GM12878 (cell line): ENCODE results near the gene FBN2. TPM values are rescaled to one million over a fixed set of nuclear protein-coding genes. Genes with fewer than 3 reads are reported as not detected.

ENCODE experiments used
- ATAC-seq: fragments of 200-7000 bp; cut with Tn5 transposase; 3 replicates; pipeline ENCODE4 v1.9.1; 2020; ENCODE audit warnings: mild to moderate bottlenecking, moderate library complexity
- BruUV-seq: library from RNA; stranded (reverse); fragments of 400-500 nt; replicated peaks from 2 replicates; lab custom pipeline; 2021; lab: Mats Ljungman, UMichigan
- CTCF ChIA-PET: fragments of 300-600 bp; sonication (Branson Sonifier 250); formaldehyde crosslinking; extraction: SDS; loops from one replicate; lab custom pipeline; 2021; ENCODE audit warnings: inconsistent platforms; lab: Yijun Ruan, JAX
- POLR2A ChIA-PET: fragments of 350-600 bp; formaldehyde crosslinking; extraction: SDS; loops from one replicate; lab custom pipeline; 2021; ENCODE audit warnings: inconsistent platforms; lab: Charles Lee
- RAD21 ChIA-PET: fragments of 300-600 bp; sonication (Branson Sonifier 250); formaldehyde crosslinking; loops from one replicate; lab custom pipeline; 2023; ENCODE audit warnings: antibody characterized with exemption; ENCODE audit not compliant: unreplicated experiment; lab: Charles Lee
- SMC1A ChIA-PET: fragments of 300-600 bp; sonication (Branson Sonifier 250); formaldehyde crosslinking; loops from one replicate; lab custom pipeline; 2023; ENCODE audit not compliant: unreplicated experiment, uncharacterized antibody; lab: Charles Lee
- DNase-seq: peaks from one replicate; pipeline ENCODE4 v3.0.0-alpha.2; 2011; ENCODE audit warnings: low read depth, low spot score
- FAIRE-seq: peaks from 3 replicates; lab custom pipeline; 2011; peaks lifted over from hg19 to GRCh38; lab: Jason Lieb, UNC
- H2AFZ ChIP-seq: 2 replicates; pipeline ENCODE4 v1.6.0; 2011; ENCODE audit warnings: low read depth, low read length, control low read depth; ENCODE audit not compliant: control insufficient read depth
- H3K27ac ChIP-seq: 2 replicates; pipeline ENCODE4 v1.5.1; 2011; ENCODE audit warnings: control low read depth; ENCODE audit not compliant: control insufficient read depth, insufficient read depth
- H3K27me3 ChIP-seq, 2 experiments: replicated peaks in 1 of 2; 2 replicates each; pipeline versions ENCODE4 v1.6.0 to v1.6.1; 2011; ENCODE audit warnings: low read length in 1 of 2; ENCODE audit not compliant: control insufficient read depth in 2 of 2, insufficient read depth in 2 of 2
- H3K36me3 ChIP-seq, 2 experiments: 2 replicates each; pipeline ENCODE4 v1.5.1; 2011; ENCODE audit warnings: low read length in 1 of 2; ENCODE audit not compliant: control insufficient read depth in 2 of 2, insufficient read depth in 2 of 2
- H3K4me1 ChIP-seq: 2 replicates; pipeline ENCODE4 v1.6.1; 2011; ENCODE audit warnings: mild to moderate bottlenecking, low read length, moderate library complexity, mixed read lengths; ENCODE audit not compliant: control insufficient read depth, insufficient read depth
- H3K4me2 ChIP-seq: 2 replicates; pipeline ENCODE4 v1.6.0; 2011; ENCODE audit warnings: control low read depth; ENCODE audit not compliant: control insufficient read depth, insufficient read depth
- H3K4me3 ChIP-seq: fragments of 200-600 bp; sonication (generic); 2 replicates; pipeline ENCODE4 v1.5.1; 2016
- H3K79me2 ChIP-seq: 2 replicates; pipeline ENCODE4 v1.6.0; 2011; ENCODE audit warnings: low read length; ENCODE audit not compliant: control insufficient read depth, insufficient read depth
- H3K9ac ChIP-seq: 2 replicates; pipeline ENCODE4 v1.8.0; 2011; ENCODE audit warnings: low read length, control low read depth, mixed read lengths; ENCODE audit not compliant: control insufficient read depth, insufficient read depth
- H3K9me3 ChIP-seq: replicated peaks from 3 replicates; pipeline ENCODE4 v1.5.1; 2011; ENCODE audit warnings: mild to moderate bottlenecking, low read length; ENCODE audit not compliant: control insufficient read depth, insufficient read depth
- H4K20me1 ChIP-seq: 2 replicates; pipeline ENCODE4 v1.6.0; 2011; ENCODE audit not compliant: control insufficient read depth, insufficient read depth
- BMI1 ChIP-seq: fragments of 450-650 bp; IDR thresholded peaks from 2 replicates; pipeline ENCODE4 v1.6.1; 2016; ENCODE audit warnings: mild to moderate bottlenecking, moderate library complexity, borderline replicate concordance
- CHD2 ChIP-seq: IDR thresholded peaks from 2 replicates; pipeline ENCODE4 v1.6.1; 2011; ENCODE audit warnings: low read depth, low read length, improper control_type of control experiment, borderline replicate concordance
- HCFC1 ChIP-seq: fragments of 150-350 bp; IDR thresholded peaks from 2 replicates; pipeline ENCODE4 v1.6.1; 2014; ENCODE audit warnings: low read length
- NR2C1 ChIP-seq: fragments of 450-650 bp; IDR thresholded peaks from 2 replicates; pipeline ENCODE4 v1.6.1; 2017; ENCODE audit warnings: antibody characterized with exemption, mild to moderate bottlenecking, moderate library complexity
- POLR2AphosphoS2 ChIP-seq: IDR thresholded peaks from 2 replicates; pipeline ENCODE4 v1.6.1; 2011; ENCODE audit warnings: low read depth, mild to moderate bottlenecking, low read length, improper control_type of control experiment, moderate library complexity
- SIX5 ChIP-seq: IDR thresholded peaks from 2 replicates; pipeline ENCODE4 v1.6.1; 2011; ENCODE audit warnings: mild to moderate bottlenecking, low read depth, low read length, moderate library complexity; ENCODE audit not compliant: severe bottlenecking
- SMC3 ChIP-seq: IDR thresholded peaks from 2 replicates; pipeline ENCODE4 v1.6.1; 2011; ENCODE audit warnings: low read length, improper control_type of control experiment, borderline replicate concordance
- SRF ChIP-seq, 2 experiments: IDR thresholded peaks; 2 replicates each; pipeline ENCODE4 v1.6.1; 2011; ENCODE audit warnings: low read depth in 2 of 2, low read length in 2 of 2, mild to moderate bottlenecking in 1 of 2, moderate library complexity in 1 of 2
- TARDBP ChIP-seq: IDR thresholded peaks from 2 replicates; pipeline ENCODE4 v1.6.1; 2016; ENCODE audit warnings: borderline replicate concordance
- ZSCAN29 ChIP-seq: fragments of 450-650 bp; IDR thresholded peaks from 2 replicates; pipeline ENCODE4 v1.6.1; 2017; ENCODE audit warnings: mild to moderate bottlenecking, moderate library complexity
- WGBS: methylation state at CpG from one replicate; pipeline ENCODE4 v1.1.6; 2016; ENCODE audit warnings: low lambda C conversion rate; ENCODE audit not compliant: insufficient replicate concordance, insufficient coverage; ENCODE audit errors: missing lambda C conversion rate; 5-methylcytosine and 5-hydroxymethylcytosine counted together
- in situ Hi-C: fragments of 300-500 bp; cut with MboI; formaldehyde crosslinking; loops from 9 replicates; pipeline ENCODE4 v1.14.3; 2018; ENCODE audit warnings: mixed read lengths
- intact Hi-C: fragments of 100-400 bp; cut with micrococcal nuclease; formaldehyde crosslinking; loops from one replicate; pipeline ENCODE4 v1.14.2; 2022; ENCODE audit not compliant: unreplicated experiment
- polyA plus RNA-seq, 11 experiments: library from polyadenylated mRNA; depleted of rRNA in 4 of 11; unstranded in 6 of 11; stranded (reverse) in 5 of 11; fragments of >200 nt; fragmentation: Nextera tagmentation in 4 of 11; fragmentation: Illumina TruSeq in 1 of 11; extraction: Ambion mirVana in 4 of 11; extraction: Trizol in 1 of 11; gene quantifications; 1 replicate in 1 of 11; 2 replicates in 10 of 11; pipeline versions ENCODE4 v1.2.1 to v1.2.3, GENCODE V29; 2011 to 2016; ENCODE audit warnings: inconsistent platforms in 2 of 11, missing spikeins in 2 of 11, low read depth in 1 of 11
- total RNA-seq, 4 experiments: library from RNA; depleted of rRNA in 3 of 4; stranded (reverse); fragments of >200 nt in 3 of 4; fragmentation: Illumina TruSeq in 1 of 4; extraction: Trizol in 1 of 4; gene quantifications; 2 replicates each; pipeline versions ENCODE4 v1.2.1 to v1.2.3, GENCODE V29; 2013 to 2021
- TF ChIP-seq, protein P1 (sequence below): fragments of 450-650 bp; formaldehyde crosslinking; IDR thresholded peaks from 2 replicates; pipeline ENCODE4 v1.4.0; 2020; ENCODE audit warnings: mild to moderate bottlenecking, moderate library complexity
- TF ChIP-seq, protein P2 (sequence below): IDR thresholded peaks from 2 replicates; pipeline ENCODE4 v1.6.1; 2011; ENCODE audit warnings: borderline replicate concordance, low read depth, mild to moderate bottlenecking, moderate library complexity, mixed read lengths, low read length; ENCODE audit not compliant: insufficient read depth; ENCODE audit errors: extremely low read length
- TF ChIP-seq, protein P3 (sequence below): fragments of 450-650 bp; IDR thresholded peaks from 2 replicates; pipeline ENCODE4 v1.6.1; 2017; ENCODE audit warnings: mild to moderate bottlenecking, moderate library complexity

Gene FBN2
- total and polyA plus RNA-seq, 10 of the 15 experiments (the other 5 are each of a cell fraction or from before 2014, with no cell fraction given) = 0.01 to 0.98 (median 0.10) TPM; not detected in 3

DNA sequence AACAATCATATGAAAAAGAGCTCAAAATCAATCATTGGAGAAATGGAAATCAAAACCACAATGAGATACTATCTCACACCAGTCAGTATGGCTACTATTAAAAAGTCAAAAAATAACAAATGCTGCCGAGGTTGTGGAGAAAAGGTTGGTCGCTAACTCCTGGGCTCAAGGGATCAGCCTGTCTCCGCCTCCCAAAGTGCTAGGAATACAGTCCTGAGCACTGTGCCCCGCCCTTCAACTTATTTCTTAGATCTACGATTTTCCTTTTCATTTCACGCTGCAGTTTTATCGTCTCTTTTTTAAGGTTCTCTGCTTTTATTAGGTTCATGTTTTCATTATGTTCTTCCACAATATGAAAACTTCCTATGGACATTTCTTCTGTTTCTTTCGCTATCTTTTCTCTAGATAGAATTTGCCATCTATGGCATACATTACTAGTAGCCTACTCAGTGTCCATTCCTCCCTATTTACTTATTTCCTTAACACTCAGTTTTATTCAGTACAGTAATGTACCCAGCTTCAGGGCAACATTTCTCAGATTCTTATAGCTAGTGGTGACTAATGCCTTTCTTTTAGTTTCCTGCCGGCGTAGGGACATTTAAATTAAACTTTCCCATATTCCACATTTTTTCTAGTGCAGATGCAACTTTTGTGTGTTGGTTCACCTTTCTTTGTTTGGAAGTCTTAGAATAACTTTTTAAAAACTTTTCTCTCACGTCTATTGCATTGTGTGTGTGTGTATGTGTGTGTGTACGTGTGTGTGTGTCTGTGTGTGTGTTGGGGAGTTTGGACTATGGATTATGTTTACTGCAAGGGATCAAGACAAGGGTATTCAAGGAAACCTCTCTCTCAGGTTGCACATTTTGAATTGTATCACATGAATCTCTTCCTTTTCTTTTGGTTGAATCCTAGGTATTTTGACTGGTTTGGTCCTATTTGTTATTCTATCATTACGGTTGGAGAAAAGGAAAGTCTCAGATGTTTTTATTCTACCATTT, 21.6 kb upstream of the FBN2 start:
- ChIA-PET SMC1A (no interaction called here), POLR2A (no interaction called here), CTCF (no interaction called here), RAD21 (no interaction called here)
- intact Hi-C loops = no loop called here
- Histone ChIP-seq H3K36me3 (no peaks in the 10 kb centered on the region), H3K9me3 (no peaks in the 10 kb centered on the region), H3K4me1 (no peaks in the 10 kb centered on the region), H3K27me3 (no peaks in the 10 kb centered on the region), H3K9ac (no peak overlapping the region), H3K79me2 (no peaks in the 10 kb centered on the region), H3K27ac (no peak overlapping the region), H2AFZ (no peak overlapping the region), H4K20me1 (no peaks in the 10 kb centered on the region), H3K4me2 (no peak overlapping the region), H3K4me3 (no peak overlapping the region)
- DNase-seq = no peak
- BruUV-seq = no TSS peak
- in situ Hi-C loops = no loop called here
- TF ChIP-seq, protein P1, sequence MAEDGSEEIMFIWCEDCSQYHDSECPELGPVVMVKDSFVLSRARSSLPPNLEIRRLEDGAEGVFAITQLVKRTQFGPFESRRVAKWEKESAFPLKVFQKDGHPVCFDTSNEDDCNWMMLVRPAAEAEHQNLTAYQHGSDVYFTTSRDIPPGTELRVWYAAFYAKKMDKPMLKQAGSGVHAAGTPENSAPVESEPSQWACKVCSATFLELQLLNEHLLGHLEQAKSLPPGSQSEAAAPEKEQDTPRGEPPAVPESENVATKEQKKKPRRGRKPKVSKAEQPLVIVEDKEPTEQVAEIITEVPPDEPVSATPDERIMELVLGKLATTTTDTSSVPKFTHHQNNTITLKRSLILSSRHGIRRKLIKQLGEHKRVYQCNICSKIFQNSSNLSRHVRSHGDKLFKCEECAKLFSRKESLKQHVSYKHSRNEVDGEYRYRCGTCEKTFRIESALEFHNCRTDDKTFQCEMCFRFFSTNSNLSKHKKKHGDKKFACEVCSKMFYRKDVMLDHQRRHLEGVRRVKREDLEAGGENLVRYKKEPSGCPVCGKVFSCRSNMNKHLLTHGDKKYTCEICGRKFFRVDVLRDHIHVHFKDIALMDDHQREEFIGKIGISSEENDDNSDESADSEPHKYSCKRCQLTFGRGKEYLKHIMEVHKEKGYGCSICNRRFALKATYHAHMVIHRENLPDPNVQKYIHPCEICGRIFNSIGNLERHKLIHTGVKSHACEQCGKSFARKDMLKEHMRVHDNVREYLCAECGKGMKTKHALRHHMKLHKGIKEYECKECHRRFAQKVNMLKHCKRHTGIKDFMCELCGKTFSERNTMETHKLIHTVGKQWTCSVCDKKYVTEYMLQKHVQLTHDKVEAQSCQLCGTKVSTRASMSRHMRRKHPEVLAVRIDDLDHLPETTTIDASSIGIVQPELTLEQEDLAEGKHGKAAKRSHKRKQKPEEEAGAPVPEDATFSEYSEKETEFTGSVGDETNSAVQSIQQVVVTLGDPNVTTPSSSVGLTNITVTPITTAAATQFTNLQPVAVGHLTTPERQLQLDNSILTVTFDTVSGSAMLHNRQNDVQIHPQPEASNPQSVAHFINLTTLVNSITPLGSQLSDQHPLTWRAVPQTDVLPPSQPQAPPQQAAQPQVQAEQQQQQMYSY = no peak
- TF ChIP-seq, protein P2, sequence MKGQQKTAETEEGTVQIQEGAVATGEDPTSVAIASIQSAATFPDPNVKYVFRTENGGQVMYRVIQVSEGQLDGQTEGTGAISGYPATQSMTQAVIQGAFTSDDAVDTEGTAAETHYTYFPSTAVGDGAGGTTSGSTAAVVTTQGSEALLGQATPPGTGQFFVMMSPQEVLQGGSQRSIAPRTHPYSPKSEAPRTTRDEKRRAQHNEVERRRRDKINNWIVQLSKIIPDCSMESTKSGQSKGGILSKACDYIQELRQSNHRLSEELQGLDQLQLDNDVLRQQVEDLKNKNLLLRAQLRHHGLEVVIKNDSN = no peak
- TF ChIP-seq ZSCAN29 = no peak
- TF ChIP-seq HCFC1 = no peak
- no peak for TF ChIP-seq SMC3
- TF ChIP-seq TARDBP = no peak
- no peak for TF ChIP-seq CHD2
- no peak for TF ChIP-seq SRF (IDR thresholded peaks at IDR 0.05; ENCODE audit: low read depth in 2 of 2, low read length in 2 of 2)
- TF ChIP-seq NR2C1 = no peak
- no peak for TF ChIP-seq SIX5
- no peak for TF ChIP-seq POLR2AphosphoS2
- TF ChIP-seq, protein P3, sequence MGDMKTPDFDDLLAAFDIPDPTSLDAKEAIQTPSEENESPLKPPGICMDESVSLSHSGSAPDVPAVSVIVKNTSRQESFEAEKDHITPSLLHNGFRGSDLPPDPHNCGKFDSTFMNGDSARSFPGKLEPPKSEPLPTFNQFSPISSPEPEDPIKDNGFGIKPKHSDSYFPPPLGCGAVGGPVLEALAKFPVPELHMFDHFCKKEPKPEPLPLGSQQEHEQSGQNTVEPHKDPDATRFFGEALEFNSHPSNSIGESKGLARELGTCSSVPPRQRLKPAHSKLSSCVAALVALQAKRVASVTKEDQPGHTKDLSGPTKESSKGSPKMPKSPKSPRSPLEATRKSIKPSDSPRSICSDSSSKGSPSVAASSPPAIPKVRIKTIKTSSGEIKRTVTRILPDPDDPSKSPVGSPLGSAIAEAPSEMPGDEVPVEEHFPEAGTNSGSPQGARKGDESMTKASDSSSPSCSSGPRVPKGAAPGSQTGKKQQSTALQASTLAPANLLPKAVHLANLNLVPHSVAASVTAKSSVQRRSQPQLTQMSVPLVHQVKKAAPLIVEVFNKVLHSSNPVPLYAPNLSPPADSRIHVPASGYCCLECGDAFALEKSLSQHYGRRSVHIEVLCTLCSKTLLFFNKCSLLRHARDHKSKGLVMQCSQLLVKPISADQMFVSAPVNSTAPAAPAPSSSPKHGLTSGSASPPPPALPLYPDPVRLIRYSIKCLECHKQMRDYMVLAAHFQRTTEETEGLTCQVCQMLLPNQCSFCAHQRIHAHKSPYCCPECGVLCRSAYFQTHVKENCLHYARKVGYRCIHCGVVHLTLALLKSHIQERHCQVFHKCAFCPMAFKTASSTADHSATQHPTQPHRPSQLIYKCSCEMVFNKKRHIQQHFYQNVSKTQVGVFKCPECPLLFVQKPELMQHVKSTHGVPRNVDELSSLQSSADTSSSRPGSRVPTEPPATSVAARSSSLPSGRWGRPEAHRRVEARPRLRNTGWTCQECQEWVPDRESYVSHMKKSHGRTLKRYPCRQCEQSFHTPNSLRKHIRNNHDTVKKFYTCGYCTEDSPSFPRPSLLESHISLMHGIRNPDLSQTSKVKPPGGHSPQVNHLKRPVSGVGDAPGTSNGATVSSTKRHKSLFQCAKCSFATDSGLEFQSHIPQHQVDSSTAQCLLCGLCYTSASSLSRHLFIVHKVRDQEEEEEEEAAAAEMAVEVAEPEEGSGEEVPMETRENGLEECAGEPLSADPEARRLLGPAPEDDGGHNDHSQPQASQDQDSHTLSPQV = no peak
- no peak for TF ChIP-seq BMI1
- no peak for ATAC-seq
- no peak for FAIRE-seq
- WGBS = 41% methylated on average over 13 of the region's 13 CpGs
